IMR-90 (cell line): Measurements from ENCODE around the gene PAN3. TPM values are rescaled to one million over a fixed set of nuclear protein-coding genes. Genes with fewer than 3 reads are reported as not detected.
"Not testable (repeated sequence)": the region's sequence is repeated elsewhere in the genome, so short reads cannot be mapped to it uniquely, and the experiment has no call there.

Experiments used
- ATAC-seq: fragments of 200-7000 bp; cut with Tn5 transposase; 2 replicates; pipeline ENCODE4 v1.9.1; 2020; ENCODE audit warnings: low read depth, mild to moderate bottlenecking, moderate library complexity
- BruUV-seq: library from RNA; stranded (reverse); fragments of 400-500 nt; replicated peaks from 2 replicates; lab custom pipeline; 2021; lab: Mats Ljungman, UMichigan
- CTCF ChIA-PET: fragments of 300-600 bp; formaldehyde crosslinking; extraction: SDS; loops from one replicate; lab custom pipeline; 2021; ENCODE audit warnings: antibody characterized with exemption; lab: Yijun Ruan, JAX
- POLR2A ChIA-PET: fragments of 300-600 bp; sonication (Branson Sonifier 250); formaldehyde crosslinking; loops from one replicate; lab custom pipeline; 2022; ENCODE audit warnings: antibody characterized with exemption; ENCODE audit not compliant: unreplicated experiment; lab: Charles Lee
- DNase-seq: peaks from one replicate; pipeline ENCODE4 v3.0.0; 2013
- H2AFZ ChIP-seq: replicated peaks from 2 replicates; pipeline ENCODE3; 2013; ENCODE audit warnings: low read length, mild to moderate bottlenecking; ENCODE audit not compliant: poor library complexity
- H2AK5ac ChIP-seq: 2 replicates; pipeline ENCODE4 v1.6.1; 2013; ENCODE audit warnings: low read depth, low read length, inconsistent platforms
- H2AK9ac ChIP-seq: replicated peaks from 2 replicates; pipeline ENCODE3; 2013; ENCODE audit warnings: mild to moderate bottlenecking, low read depth, low read length, moderate library complexity; ENCODE audit not compliant: poor library complexity
- H2BK120ac ChIP-seq: 2 replicates; pipeline ENCODE4 v1.6.1; 2013; ENCODE audit warnings: low read depth, low read length, inconsistent platforms
- H2BK15ac ChIP-seq: 3 replicates; pipeline ENCODE4 v1.6.1; 2013; ENCODE audit warnings: low read depth, low read length, inconsistent platforms
- H2BK20ac ChIP-seq: 2 replicates; pipeline ENCODE4 v1.6.1; 2013; ENCODE audit warnings: low read depth, mild to moderate bottlenecking, inconsistent platforms, low read length, moderate library complexity
- H2BK5ac ChIP-seq: 2 replicates; pipeline ENCODE4 v1.6.1; 2013; ENCODE audit warnings: mild to moderate bottlenecking, low read depth, low read length, inconsistent platforms; ENCODE audit not compliant: poor library complexity, severe bottlenecking
- H3K14ac ChIP-seq: replicated peaks from 2 replicates; pipeline ENCODE4 v1.6.1; 2013; ENCODE audit warnings: low read depth, low read length, inconsistent platforms
- H3K18ac ChIP-seq: 2 replicates; pipeline ENCODE4 v1.6.1; 2013; ENCODE audit warnings: low read depth, low read length, control low read depth
- H3K23ac ChIP-seq: 2 replicates; pipeline ENCODE4 v1.6.1; 2013; ENCODE audit warnings: low read depth, low read length, inconsistent platforms
- H3K27ac ChIP-seq: 2 replicates; pipeline ENCODE4 v1.5.1; 2013; ENCODE audit warnings: mild to moderate bottlenecking, control low read depth, low read length; ENCODE audit not compliant: insufficient read depth
- H3K27me3 ChIP-seq: 2 replicates; pipeline ENCODE4 v1.6.1; 2013; ENCODE audit warnings: low read length; ENCODE audit not compliant: control insufficient read depth, insufficient read depth
- H3K36me3 ChIP-seq: 2 replicates; pipeline ENCODE4 v1.6.1; 2013; ENCODE audit warnings: low read length, mixed read lengths; ENCODE audit not compliant: control insufficient read depth, insufficient read depth
- H3K4ac ChIP-seq: 2 replicates; pipeline ENCODE4 v1.6.1; 2013; ENCODE audit warnings: low read depth, low read length, inconsistent platforms
- H3K4me1 ChIP-seq: 2 replicates; pipeline ENCODE4 v1.6.1; 2013; ENCODE audit warnings: low read length, mixed read lengths; ENCODE audit not compliant: control insufficient read depth, insufficient read depth
- H3K4me2 ChIP-seq: 2 replicates; pipeline ENCODE4 v1.6.1; 2013; ENCODE audit warnings: low read depth, mild to moderate bottlenecking, control low read depth, low read length, moderate library complexity
- H3K4me3 ChIP-seq: 2 replicates; pipeline ENCODE4 v1.5.1; 2013; ENCODE audit warnings: low read depth, mild to moderate bottlenecking, control low read depth, low read length, moderate library complexity; ENCODE audit not compliant: insufficient read depth
- H3K56ac ChIP-seq: 2 replicates; pipeline ENCODE4 v1.6.1; 2013; ENCODE audit warnings: low read length, inconsistent platforms; ENCODE audit not compliant: insufficient read depth; ENCODE audit errors: extremely low read depth
- H3K79me1 ChIP-seq, 2 experiments: 2 replicates each; pipeline ENCODE4 v1.6.1; 2013; ENCODE audit warnings: low read length in 2 of 2, inconsistent platforms in 1 of 2, low read depth in 1 of 2
- H3K9ac ChIP-seq: 2 replicates; pipeline ENCODE4 v1.6.1; 2013; ENCODE audit warnings: low read depth, low read length, control low read depth
- H3K9me1 ChIP-seq: 2 replicates; pipeline ENCODE4 v1.6.1; 2013; ENCODE audit warnings: low read length, inconsistent platforms; ENCODE audit not compliant: insufficient read depth
- H3K9me3 ChIP-seq: 2 replicates; pipeline ENCODE4 v1.6.1; 2013; ENCODE audit warnings: low read length; ENCODE audit not compliant: control insufficient read depth, insufficient read depth
- H4K20me1 ChIP-seq: 2 replicates; pipeline ENCODE4 v1.6.1; 2013; ENCODE audit warnings: low read length, inconsistent platforms; ENCODE audit not compliant: insufficient read depth
- H4K5ac ChIP-seq: 2 replicates; pipeline ENCODE4 v1.6.1; 2013; ENCODE audit warnings: mild to moderate bottlenecking, low read depth, low read length, control low read depth
- H4K8ac ChIP-seq, 2 experiments: 2 replicates each; pipeline ENCODE4 v1.6.1; 2013; ENCODE audit warnings: low read depth in 2 of 2, low read length in 2 of 2, control low read depth in 1 of 2, inconsistent platforms in 1 of 2
- H4K91ac ChIP-seq: 2 replicates; pipeline ENCODE4 v1.6.1; 2013; ENCODE audit warnings: low read depth, low read length, inconsistent platforms; ENCODE audit not compliant: insufficient read depth
- WGBS, 2 experiments: methylation state at CpG; one replicate each; pipeline versions ENCODE4 v1.1.5 to v1.1.7; 2013; ENCODE audit warnings: missing lambda C conversion rate in 2 of 2; ENCODE audit not compliant: insufficient read length in 1 of 2; ENCODE audit errors: extremely low coverage in 2 of 2; 5-methylcytosine and 5-hydroxymethylcytosine counted together
- dilution Hi-C: fragments of 300-500 bp; cut with HindIII; formaldehyde crosslinking; loops from one replicate; pipeline ENCODE4 v1.14.3; 2018; ENCODE audit warnings: low sequenced_read_pairs; ENCODE audit not compliant: unreplicated experiment
- in situ Hi-C: fragments of 300-500 bp; cut with MboI; formaldehyde crosslinking; loops from 3 replicates; pipeline ENCODE4 v1.14.3; 2019; ENCODE audit warnings: low sequenced_read_pairs, inconsistent platforms, mixed read lengths
- intact Hi-C: fragments of 100-400 bp; cut with micrococcal nuclease; formaldehyde crosslinking; loops from 2 replicates; pipeline ENCODE4 v1.10.0; 2022
- polyA plus RNA-seq, 3 experiments: library from polyadenylated mRNA; depleted of rRNA; stranded (reverse); fragments of >200 nt; gene quantifications; 2 replicates each; pipeline ENCODE4 v1.2.3, GENCODE V29; 2012; ENCODE audit warnings: low replicate concordance in 1 of 3
- total RNA-seq: library from RNA; depleted of rRNA; stranded (reverse); fragments of >200 nt; gene quantifications from 2 replicates; pipeline ENCODE4 v1.2.3, GENCODE V29; 2012

PAN3 gene
- total and polyA plus RNA-seq, 2 of the 4 experiments (the other 2 are of a cell fraction), result 6.6 to 15.1 TPM

DNA sequence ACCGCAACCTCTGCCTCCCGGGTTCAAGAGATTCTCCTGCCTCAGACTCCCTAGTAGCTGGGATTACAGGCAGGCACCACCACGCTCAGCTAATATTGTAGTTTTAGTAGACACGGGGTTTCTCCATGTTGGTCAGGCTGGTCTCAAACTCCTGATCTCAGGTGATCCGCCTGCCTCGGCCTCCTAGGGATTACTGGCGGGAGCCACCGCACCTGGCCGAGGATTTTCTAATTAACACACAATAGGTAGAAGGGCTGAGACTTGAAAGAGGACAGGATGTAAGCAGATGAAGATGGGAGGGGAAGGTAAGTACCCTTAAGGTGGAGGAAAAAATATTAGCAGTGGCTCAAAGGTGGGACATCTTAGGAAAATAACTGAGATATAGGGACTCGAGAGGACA is 3.2 kb downstream of the PAN3 start:
- H3K18ac ChIP-seq, H3K4me1 ChIP-seq, H4K91ac ChIP-seq, H3K4me2 ChIP-seq, DNase-seq, BruUV-seq, H3K9ac ChIP-seq, dilution Hi-C loops, H2AK9ac ChIP-seq, H2AK5ac ChIP-seq, ATAC-seq, H3K9me3 ChIP-seq, H2BK5ac ChIP-seq, H3K56ac ChIP-seq, H4K8ac ChIP-seq, H3K9me1 ChIP-seq, H3K4me3 ChIP-seq, H3K27ac ChIP-seq, H3K4ac ChIP-seq, POLR2A ChIA-PET, H3K14ac ChIP-seq, CTCF ChIA-PET, H3K23ac ChIP-seq, H2BK120ac ChIP-seq, H4K5ac ChIP-seq, H3K36me3 ChIP-seq, H2BK15ac ChIP-seq, H3K27me3 ChIP-seq, in situ Hi-C loops, H2AFZ ChIP-seq, H2BK20ac ChIP-seq: not testable (repeated sequence)
- Histone ChIP-seq H3K79me1 (peaks cover 18 to 69% of the 10 kb centered on the region in 2 experiments), H4K20me1 (peaks cover 63% of the 10 kb centered on the region)
- intact Hi-C loops, result loop anchor here (5.0 kb wide), 2 partner anchors 36 to 81 kb away; no protein-coding TSS in a partner anchor
- WGBS, 2 experiments, result 100% methylated on average over 1 of the region's 10 CpGs; no CpG with 5 or more reads in 1 of the 2 experiments
